Naive thymus-derived CD4-positive, alpha-beta T cell (primary cell): ENCODE results near the gene KRTAP12-3. TPM values are rescaled to one million over a fixed set of nuclear protein-coding genes. Genes with fewer than 3 reads are reported as not detected.
"Not testable (repeated sequence)": the region's sequence is repeated elsewhere in the genome, so short reads cannot be mapped to it uniquely, and the experiment has no call there.

Experiments
- ATAC-seq: fragments of 150-1000 bp; cut with Tn5 transposase; 2 replicates; pipeline ENCODE4 v1.10.0; 2021; ENCODE audit warnings: mild to moderate bottlenecking, moderate library complexity
- CTCF ChIA-PET: fragments of 350-600 bp; sonication (Branson Sonifier 250); formaldehyde crosslinking; loops from one replicate; lab custom pipeline; 2021; ENCODE audit warnings: antibody characterized with exemption; lab: Charles Lee
- POLR2A ChIA-PET: fragments of 350-600 bp; sonication (Branson Sonifier 250); formaldehyde crosslinking; loops from one replicate; lab custom pipeline; 2021; ENCODE audit warnings: antibody characterized with exemption, inconsistent platforms; lab: Charles Lee
- DNase-seq, 9 donors: peaks; one replicate each; pipeline versions ENCODE4 v3.0.0 to v3.0.0-alpha.2; 2020 to 2022; ENCODE audit warnings: mixed read lengths in 1 of 9
- H3K27ac ChIP-seq: one replicate; pipeline ENCODE4 v1.7.0; 2013; ENCODE audit warnings: mild to moderate bottlenecking, low read depth, low read length, moderate library complexity
- H3K27me3 ChIP-seq, 2 donors: one replicate each; pipeline ENCODE4 v1.7.0; 2013; ENCODE audit warnings: low read length in 2 of 2, mild to moderate bottlenecking in 2 of 2, moderate library complexity in 2 of 2; ENCODE audit not compliant: control insufficient read depth in 2 of 2, insufficient read depth in 2 of 2
- H3K36me3 ChIP-seq, 3 experiments: 1 replicate in 2 of 3; 2 replicates in 1 of 3; pipeline ENCODE4 v1.7.0; 2013; ENCODE audit warnings: low read length in 3 of 3, mild to moderate bottlenecking in 3 of 3, moderate library complexity in 1 of 3; ENCODE audit not compliant: insufficient read depth in 3 of 3, control insufficient read depth in 2 of 3
- H3K4me1 ChIP-seq, 2 donors: one replicate each; pipeline ENCODE4 v1.7.0; 2013; ENCODE audit warnings: low read length in 2 of 2, mild to moderate bottlenecking in 2 of 2, moderate library complexity in 1 of 2; ENCODE audit not compliant: control insufficient read depth in 2 of 2, insufficient read depth in 2 of 2
- H3K4me3 ChIP-seq: 2 replicates; pipeline ENCODE4 v1.7.0; 2013; ENCODE audit warnings: mild to moderate bottlenecking, low read length
- H3K9me3 ChIP-seq, 3 experiments: 1 replicate in 2 of 3; 2 replicates in 1 of 3; pipeline ENCODE4 v1.7.0; 2013; ENCODE audit warnings: low read length in 3 of 3; ENCODE audit not compliant: control insufficient read depth in 2 of 3
- H3K27ac Mint-ChIP-seq, 9 donors: one replicate each; pipeline ENCODE4 v1.8.0; 2020 to 2022; ENCODE audit warnings: mixed read lengths in 9 of 9, mild to moderate bottlenecking in 8 of 9, moderate library complexity in 5 of 9, inconsistent platforms in 2 of 9
- H3K27me3 Mint-ChIP-seq, 5 donors: one replicate each; pipeline ENCODE4 v1.8.0; 2021 to 2022; ENCODE audit warnings: mixed read lengths in 5 of 5, mild to moderate bottlenecking in 1 of 5
- H3K36me3 Mint-ChIP-seq, 5 donors: one replicate each; pipeline ENCODE4 v1.8.0; 2020 to 2022; ENCODE audit warnings: mixed read lengths in 5 of 5, mild to moderate bottlenecking in 3 of 5, inconsistent platforms in 1 of 5
- H3K4me1 Mint-ChIP-seq, 7 donors: one replicate each; pipeline ENCODE4 v1.8.0; 2020 to 2022; ENCODE audit warnings: mixed read lengths in 7 of 7, mild to moderate bottlenecking in 3 of 7, inconsistent platforms in 1 of 7
- H3K4me3 Mint-ChIP-seq, 10 donors: one replicate each; pipeline ENCODE4 v1.8.0; 2020 to 2022; ENCODE audit warnings: mild to moderate bottlenecking in 10 of 10, mixed read lengths in 10 of 10, moderate library complexity in 6 of 10, inconsistent platforms in 2 of 10
- H3K9me3 Mint-ChIP-seq, 11 donors: one replicate each; pipeline ENCODE4 v1.8.0; 2020 to 2022; ENCODE audit warnings: mixed read lengths in 11 of 11, mild to moderate bottlenecking in 4 of 11, inconsistent platforms in 1 of 11, moderate library complexity in 1 of 11
- intact Hi-C, 2 donors: fragments of 100-400 bp; cut with micrococcal nuclease; formaldehyde crosslinking; loops; one replicate each; pipeline ENCODE4 v1.15.1; 2023
- polyA plus RNA-seq, 2 donors: library from polyadenylated mRNA; unstranded; fragments of 300-500 nt; fragmentation: Illumina TruSeq; gene quantifications; one replicate each; pipeline ENCODE4 v1.2.3, GENCODE V29; 2021
- total RNA-seq, 6 experiments: library from RNA in 5 of 6; stranded (reverse) in 5 of 6; gene quantifications; 1 replicate in 5 of 6; 2 replicates in 1 of 6; pipeline ENCODE4 v1.2.3 and lab custom pipeline; 2021 to 2026

The KRTAP12-3 gene
- total and polyA plus RNA-seq, 7 experiments from 2014 or later = 1.1 TPM; not detected in 6

GRCh38 chr21:44619886-44620285 lies 37.8 kb upstream of the KRTAP12-3 start:
- Histone ChIP-seq H3K4me1 (peaks cover 37 to 45% of the 10 kb centered on the region in 2 donors), H3K4me3 (peak overlapping the region; percentile 53), H3K36me3 (no peaks in the 10 kb centered on the region), H3K27me3 (no peaks in the 10 kb centered on the region), H3K27ac (peak overlapping the region; percentile 59), H3K9me3 (peaks cover 0 to 17% (median 11%) of the 10 kb centered on the region in 3 experiments)
- Mint-ChIP-seq H3K9me3 (peaks cover 28 to 64% (median 48%) of the 10 kb centered on the region in 11 donors), H3K4me1 (peaks cover 20 to 61% (median 56%) of the 10 kb centered on the region in 7 donors), H3K27ac (peak overlapping the region in 8 of 9 donors; percentile 83 to 96 (median 93)), H3K27me3 (peaks cover 0 to 8% (median 0%) of the 10 kb centered on the region in 5 donors), H3K36me3 (peaks cover 24 to 51% (median 47%) of the 10 kb centered on the region in 5 donors), H3K4me3 (peak overlapping the region in 9 of 10 donors; percentile 16 to 86 (median 52))
- ATAC-seq = no peak
- ChIA-PET POLR2A (interaction anchor here (0.9 to 2.8 kb wide), 4 partner anchors 11 to 73 kb away, joined by 4 to 23 read pairs (median 10); partner anchors contain the start of genes KRTAP12-3 and KRTAP12-4), CTCF (interaction anchor here (1.2 to 1.6 kb wide), 2 partner anchors 109 to 123 kb away, joined by 5 to 6 read pairs; no protein-coding TSS in a partner anchor)
- intact Hi-C loops = loop anchor here (1.0 to 5.0 kb wide), 4 partner anchors 37 to 92 kb away; partner anchors contain the start of genes KRTAP12-3 (in 2 of the 2), KRTAP10-5 (in 1 of the 2) and TSPEAR (in 1 of the 2)
- DNase-seq = no peak

DNA sequence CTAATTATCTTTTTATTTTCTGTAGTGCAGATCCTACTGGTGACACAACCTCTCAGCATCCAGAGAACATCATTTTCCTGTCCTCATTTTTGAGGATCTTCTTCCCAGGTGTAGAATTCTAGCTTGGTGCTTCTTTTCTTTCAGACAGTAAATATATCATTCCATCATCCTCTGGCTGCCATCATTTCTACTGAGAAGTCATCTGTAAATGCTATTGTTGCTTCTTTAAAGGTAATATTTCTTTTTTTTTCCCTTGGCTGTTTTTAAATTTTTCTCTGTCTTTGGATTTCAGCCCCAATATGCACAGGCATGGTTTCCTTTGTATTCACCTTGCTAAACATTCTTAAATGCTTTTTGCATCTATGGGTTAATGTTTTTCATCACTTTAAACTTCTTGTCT lies 34.2 kb upstream of the KRTAP12-3 start:
- Histone ChIP-seq H3K4me3 (no peak overlapping the region), H3K4me1 (peaks cover 15 to 28% of the 10 kb centered on the region in 2 donors), H3K36me3 (no peaks in the 10 kb centered on the region), H3K27ac (no peak overlapping the region), H3K9me3 (peaks cover 0 to 17% (median 11%) of the 10 kb centered on the region in 3 experiments), H3K27me3 (no peaks in the 10 kb centered on the region)
- Mint-ChIP-seq H3K27ac (peak overlapping the region in 2 of 9 donors; percentile 18 to 44), H3K9me3 (peaks cover 28 to 65% (median 48%) of the 10 kb centered on the region in 11 donors), H3K27me3 (peaks cover 0 to 8% (median 0%) of the 10 kb centered on the region in 5 donors), H3K36me3 (peaks cover 24 to 49% (median 45%) of the 10 kb centered on the region in 5 donors), H3K4me1 (peaks cover 9 to 44% (median 36%) of the 10 kb centered on the region in 7 donors), H3K4me3 (no peak overlapping the region)
- ATAC-seq = no peak
- ChIA-PET POLR2A (interaction anchor here (0.8 kb wide), 1 partner anchor 31 kb away, joined by 4 read pairs; the partner anchor contains the start of gene KRTAP12-4), CTCF (no interaction called here)
- DNase-seq = no peak
- intact Hi-C loops = no loop called here

GRCh38 chr21:44625756-44626155 lies 32.0 kb upstream of the KRTAP12-3 start:
- peaks cover 0 to 11% (median 0%) of the 10 kb centered on the region in 5 donors for H3K27me3 Mint-ChIP-seq
- H3K4me1 ChIP-seq = peaks cover 20 to 29% of the 10 kb centered on the region in 2 donors
- POLR2A ChIA-PET = interaction anchor here (1.3 to 1.6 kb wide), 2 partner anchors 8 to 32 kb away, joined by 3 to 5 read pairs; partner anchors contain the start of gene KRTAP12-3
- ATAC-seq (no peak), DNase-seq (no peak)
- no peak overlapping the region for H3K27ac ChIP-seq
- H3K4me1 Mint-ChIP-seq = peaks cover 3 to 39% (median 33%) of the 10 kb centered on the region in 7 donors
- peaks cover 22 to 58% (median 34%) of the 10 kb centered on the region in 11 donors for H3K9me3 Mint-ChIP-seq
- peaks cover 5 to 28% (median 9%) of the 10 kb centered on the region in 3 experiments for H3K9me3 ChIP-seq
- intact Hi-C loops = no loop called here
- H3K4me3 Mint-ChIP-seq = peak overlapping the region in 1 of 10 donors; percentile 38
- H3K36me3 Mint-ChIP-seq = peaks cover 22 to 38% (median 34%) of the 10 kb centered on the region in 5 donors
- no peak overlapping the region for H3K4me3 ChIP-seq
- no peaks in the 10 kb centered on the region for H3K27me3 ChIP-seq
- no peaks in the 10 kb centered on the region for H3K36me3 ChIP-seq
- peak overlapping the region in 2 of 9 donors; percentile 43 to 54 for H3K27ac Mint-ChIP-seq
- CTCF ChIA-PET = interaction anchor here (0.9 kb wide), 1 partner anchor 10 kb away, joined by 3 read pairs; no protein-coding TSS in a partner anchor

DNA sequence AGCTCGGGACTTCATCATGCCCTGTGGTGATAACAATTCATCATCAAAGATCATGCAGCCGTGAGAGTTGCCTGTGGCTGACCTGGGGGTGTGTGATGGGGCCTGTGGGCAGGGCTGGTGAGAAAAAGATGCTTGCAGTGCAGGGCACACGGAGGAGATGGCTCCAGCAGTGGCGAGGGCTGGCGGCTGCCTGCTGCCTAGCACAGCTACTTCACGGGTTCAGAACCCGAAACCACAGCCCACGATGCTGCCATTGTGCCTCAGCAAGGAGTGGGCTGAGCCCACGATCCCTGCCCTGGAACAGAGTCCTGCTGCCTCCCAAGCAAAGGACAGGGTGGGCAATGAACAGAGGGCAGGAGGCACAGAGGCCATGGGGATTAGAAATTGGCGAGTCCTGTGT lies 31.5 kb upstream of the KRTAP12-3 start:
- Mint-ChIP-seq H3K27me3 (peaks cover 0 to 15% (median 0%) of the 10 kb centered on the region in 5 donors), H3K4me1 (peaks cover 4 to 42% (median 35%) of the 10 kb centered on the region in 7 donors), H3K4me3 (peak overlapping the region in 1 of 10 donors; percentile 38), H3K36me3 (peaks cover 25 to 41% (median 38%) of the 10 kb centered on the region in 5 donors), H3K9me3 (peaks cover 26 to 58% (median 37%) of the 10 kb centered on the region in 11 donors), H3K27ac (peak overlapping the region in 2 of 9 donors; percentile 43 to 54)
- no peak overlapping the region for H3K27ac ChIP-seq
- ChIA-PET CTCF (interaction anchor here (0.9 kb wide), 1 partner anchor 11 kb away, joined by 3 read pairs; no protein-coding TSS in a partner anchor), POLR2A (interaction anchor here (1.6 kb wide), 1 partner anchor 9 kb away, joined by 5 read pairs; no protein-coding TSS in a partner anchor)
- ATAC-seq (peak; percentile 55), DNase-seq (no peak)
- H3K36me3 ChIP-seq = no peaks in the 10 kb centered on the region
- H3K4me3 ChIP-seq = no peak overlapping the region
- no peaks in the 10 kb centered on the region for H3K27me3 ChIP-seq
- intact Hi-C loops = no loop called here
- H3K9me3 ChIP-seq = peaks cover 5 to 32% (median 9%) of the 10 kb centered on the region in 3 experiments
- H3K4me1 ChIP-seq = peaks cover 20 to 29% of the 10 kb centered on the region in 2 donors

GRCh38 chr21:44626673-44627143 lies 31.0 kb upstream of the KRTAP12-3 start, which contains the start of gene KRTAP10-9:
TSS of gene KRTAP10-9 (plus strand) at chr21:44627093. CDS start at chr21:44627172, 79 bp downstream.
- Histone ChIP-seq H3K36me3 (no peaks in the 10 kb centered on the region), H3K4me3 (no peak within 1 kb of the TSS), H3K9me3 (peaks cover 5 to 34% (median 9%) of the 10 kb centered on the region in 3 experiments), H3K27me3 (no peaks in the 10 kb centered on the region), H3K27ac (no peak within 1 kb of the TSS), H3K4me1 (peaks cover 20 to 29% of the 10 kb centered on the region in 2 donors)
- Mint-ChIP-seq H3K9me3 (peaks cover 30 to 58% (median 40%) of the 10 kb centered on the region in 11 donors), H3K27ac (peak within 1 kb of the TSS in 6 of 9 donors; percentile 8 to 84 (median 47)), H3K36me3 (peaks cover 25 to 46% (median 37%) of the 10 kb centered on the region in 5 donors), H3K27me3 (peaks cover 0 to 16% (median 0%) of the 10 kb centered on the region in 5 donors), H3K4me1 (peaks cover 4 to 43% (median 35%) of the 10 kb centered on the region in 7 donors), H3K4me3 (peak within 1 kb of the TSS in 1 of 10 donors; percentile 47)
- ATAC-seq (no peak), DNase-seq (no peak)
- intact Hi-C loops = no loop called here
- POLR2A ChIA-PET = interaction anchor here (1.6 kb wide), 1 partner anchor 9 kb away, joined by 5 read pairs; no protein-coding TSS in a partner anchor
- CTCF ChIA-PET = interaction anchor here (0.9 kb wide), 1 partner anchor 11 kb away, joined by 3 read pairs; no protein-coding TSS in a partner anchor

DNA sequence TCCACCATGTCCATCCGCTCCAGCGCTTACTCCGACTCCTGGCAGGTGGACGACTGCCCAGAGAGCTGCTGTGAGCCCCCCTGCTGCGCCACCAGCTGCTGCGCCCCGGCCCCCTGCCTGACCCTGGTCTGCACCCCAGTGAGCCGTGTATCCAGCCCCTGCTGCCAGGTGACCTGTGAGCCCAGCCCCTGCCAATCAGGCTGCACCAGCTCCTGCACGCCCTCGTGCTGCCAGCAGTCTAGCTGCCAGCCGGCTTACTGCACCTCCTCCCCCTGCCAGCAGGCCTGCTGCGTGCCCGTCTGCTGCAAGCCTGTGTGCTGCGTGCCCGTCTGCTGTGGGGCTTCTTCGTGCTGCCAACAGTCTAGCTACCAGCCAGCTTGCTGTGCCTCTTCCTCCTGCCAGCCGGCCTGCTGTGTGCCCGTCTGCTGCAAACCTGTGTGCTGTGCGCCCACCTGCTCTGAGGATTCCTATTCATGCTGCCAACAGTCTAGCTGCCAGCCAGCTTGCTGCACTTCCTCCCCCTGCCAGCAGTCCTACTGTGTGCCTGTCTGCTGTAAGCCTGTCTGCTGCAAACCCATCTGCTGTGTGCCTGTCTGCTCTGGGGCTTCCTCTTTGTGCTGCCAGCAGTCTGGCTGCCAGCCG lies 30.4 kb upstream of the KRTAP12-3 start:
- peaks cover 25 to 49% (median 32%) of the 10 kb centered on the region in 5 donors for H3K36me3 Mint-ChIP-seq
- H3K4me3 Mint-ChIP-seq = peak overlapping the region in 1 of 10 donors; percentile 47
- H3K27me3 ChIP-seq, CTCF ChIA-PET, H3K36me3 ChIP-seq, DNase-seq, intact Hi-C loops, H3K27ac ChIP-seq, ATAC-seq, H3K4me3 ChIP-seq: not testable (repeated sequence)
- POLR2A ChIA-PET = interaction anchor here (1.6 kb wide), 1 partner anchor 10 kb away, joined by 5 read pairs; no protein-coding TSS in a partner anchor
- H3K9me3 Mint-ChIP-seq = peaks cover 26 to 58% (median 44%) of the 10 kb centered on the region in 11 donors
- H3K27me3 Mint-ChIP-seq = peaks cover 0 to 21% (median 0%) of the 10 kb centered on the region in 5 donors
- H3K9me3 ChIP-seq = peaks cover 5 to 38% (median 9%) of the 10 kb centered on the region in 3 experiments
- peaks cover 4 to 43% (median 35%) of the 10 kb centered on the region in 7 donors for H3K4me1 Mint-ChIP-seq
- peak overlapping the region in 5 of 9 donors; percentile 8 to 84 (median 32) for H3K27ac Mint-ChIP-seq
- H3K4me1 ChIP-seq = peaks cover 20 to 29% of the 10 kb centered on the region in 2 donors
